Gastroesophageal sphincter (tissue), 4 donors: Measurements from ENCODE around the gene IRX4. TPM values are rescaled to one million over a fixed set of nuclear protein-coding genes. Genes with fewer than 3 reads are reported as not detected.
"Not testable (repeated sequence)": the region's sequence is repeated elsewhere in the genome, so short reads cannot be mapped to it uniquely, and the experiment has no call there.

Experiments
- ATAC-seq: fragments of 150-250 bp; one replicate; pipeline ENCODE4 v1.9.1; 2016; ENCODE audit warnings: mild to moderate bottlenecking, moderate library complexity
- H3K27ac ChIP-seq, 4 donors: fragments of 200-600 bp; sonication (generic) in 3 of 4; 1 replicate in 3 of 4; 2 replicates in 1 of 4; pipeline ENCODE4 v1.5.1; 2016 to 2019
- H3K27me3 ChIP-seq: fragments of 200-600 bp; sonication (generic); one replicate; pipeline ENCODE4 v1.5.1; 2019
- H3K36me3 ChIP-seq, 2 donors: fragments of 200-600 bp; sonication (generic); one replicate each; pipeline ENCODE4 v1.5.1; 2019; ENCODE audit warnings: control low read depth in 1 of 2
- H3K4me1 ChIP-seq, 3 donors: fragments of 200-600 bp; sonication (generic); 1 replicate in 2 of 3; 2 replicates in 1 of 3; pipeline ENCODE4 v1.5.1; 2016 to 2019; ENCODE audit warnings: control low read depth in 2 of 3
- H3K4me3 ChIP-seq, 2 donors: fragments of 200-600 bp; sonication (generic); one replicate each; pipeline ENCODE4 v1.5.1; 2019; ENCODE audit warnings: mild to moderate bottlenecking in 1 of 2, moderate library complexity in 1 of 2
- H3K9me3 ChIP-seq, 3 donors: fragments of 200-600 bp; sonication (generic); one replicate each; pipeline ENCODE4 v1.5.1; 2017 to 2019; ENCODE audit warnings: control low read depth in 2 of 3
- CTCF ChIP-seq, 4 experiments: fragments of 200-600 bp in 2 of 4; fragments of 450-650 bp in 2 of 4; sonication (generic) in 1 of 4; IDR thresholded peaks; one replicate each; pipeline ENCODE4 v1.5.1; 2017 to 2019; ENCODE audit warnings: antibody characterized with exemption in 4 of 4, mild to moderate bottlenecking in 2 of 4, moderate library complexity in 2 of 4
- EP300 ChIP-seq: sonication (generic); formaldehyde crosslinking; IDR thresholded peaks from one replicate; pipeline ENCODE4 v1.6.1; 2017; ENCODE audit warnings: antibody characterized with exemption, mild to moderate bottlenecking
- POLR2A ChIP-seq, 2 donors: fragments of 450-650 bp; IDR thresholded peaks; one replicate each; pipeline ENCODE4 v1.6.1; 2017; ENCODE audit warnings: antibody characterized with exemption in 2 of 2, mild to moderate bottlenecking in 2 of 2, moderate library complexity in 1 of 2
- POLR2AphosphoS5 ChIP-seq: sonication (generic); formaldehyde crosslinking; IDR thresholded peaks from one replicate; pipeline ENCODE4 v1.6.1; 2017; ENCODE audit warnings: antibody characterized with exemption
- WGBS, 2 donors: methylation state at CpG; one replicate each; pipeline ENCODE4 v1.1.5; 2018; ENCODE audit warnings: low coverage in 1 of 2; 5-methylcytosine and 5-hydroxymethylcytosine counted together
- total RNA-seq, 4 donors: library from RNA; depleted of rRNA; stranded (reverse); fragments of >200 nt; gene quantifications; one replicate each; pipeline ENCODE4 v1.1.0, GENCODE V29; 2016

IRX4 gene
- total RNA-seq, 4 donors from 2014 or later, result 0.96 TPM; not detected in 3

GRCh38 chr5:1844708-1845436 is 37.9 kb downstream of the IRX4 start:
- no peak for TF ChIP-seq POLR2A (IDR thresholded peaks at IDR 0.05)
- TF ChIP-seq POLR2AphosphoS5, result no peak
- H3K36me3 ChIP-seq, result no peaks in the 10 kb centered on the region
- no peak for ATAC-seq
- H3K9me3 ChIP-seq, result no peaks in the 10 kb centered on the region
- no peak overlapping the region for H3K27ac ChIP-seq
- no peaks in the 10 kb centered on the region for H3K4me1 ChIP-seq
- 99 to 100% methylated on average over 5 of the region's 5 CpGs for WGBS, 2 donors
- no peak overlapping the region for H3K4me3 ChIP-seq
- peaks cover 84% of the 10 kb centered on the region for H3K27me3 ChIP-seq

DNA sequence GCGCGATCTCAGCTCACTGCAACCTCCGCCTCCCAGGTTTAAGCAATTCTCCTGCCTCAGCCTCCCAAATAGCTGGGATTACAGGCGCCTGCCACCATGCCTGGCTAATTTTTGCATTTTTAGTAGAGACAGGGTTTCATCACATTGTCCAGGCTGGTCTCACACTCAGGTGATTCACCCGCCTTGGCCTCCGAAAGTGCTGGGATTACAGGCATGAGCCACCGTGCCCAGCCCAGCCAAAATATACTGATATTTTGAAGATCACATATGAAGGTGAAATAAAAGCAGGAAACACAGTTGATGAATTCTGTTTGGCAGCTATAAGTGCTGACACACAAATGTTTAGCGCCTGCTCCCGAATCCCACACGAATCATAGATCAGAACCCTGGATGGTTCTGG is 39.0 kb downstream of the IRX4 start:
- not testable (repeated sequence) for H3K4me3 ChIP-seq, H3K9me3 ChIP-seq, H3K36me3 ChIP-seq, H3K27ac ChIP-seq, ATAC-seq, H3K4me1 ChIP-seq
- peaks cover 83% of the 10 kb centered on the region for H3K27me3 ChIP-seq
- 77 to 100% methylated on average over 3 to 8 of the region's 10 CpGs for WGBS, 2 donors

DNA sequence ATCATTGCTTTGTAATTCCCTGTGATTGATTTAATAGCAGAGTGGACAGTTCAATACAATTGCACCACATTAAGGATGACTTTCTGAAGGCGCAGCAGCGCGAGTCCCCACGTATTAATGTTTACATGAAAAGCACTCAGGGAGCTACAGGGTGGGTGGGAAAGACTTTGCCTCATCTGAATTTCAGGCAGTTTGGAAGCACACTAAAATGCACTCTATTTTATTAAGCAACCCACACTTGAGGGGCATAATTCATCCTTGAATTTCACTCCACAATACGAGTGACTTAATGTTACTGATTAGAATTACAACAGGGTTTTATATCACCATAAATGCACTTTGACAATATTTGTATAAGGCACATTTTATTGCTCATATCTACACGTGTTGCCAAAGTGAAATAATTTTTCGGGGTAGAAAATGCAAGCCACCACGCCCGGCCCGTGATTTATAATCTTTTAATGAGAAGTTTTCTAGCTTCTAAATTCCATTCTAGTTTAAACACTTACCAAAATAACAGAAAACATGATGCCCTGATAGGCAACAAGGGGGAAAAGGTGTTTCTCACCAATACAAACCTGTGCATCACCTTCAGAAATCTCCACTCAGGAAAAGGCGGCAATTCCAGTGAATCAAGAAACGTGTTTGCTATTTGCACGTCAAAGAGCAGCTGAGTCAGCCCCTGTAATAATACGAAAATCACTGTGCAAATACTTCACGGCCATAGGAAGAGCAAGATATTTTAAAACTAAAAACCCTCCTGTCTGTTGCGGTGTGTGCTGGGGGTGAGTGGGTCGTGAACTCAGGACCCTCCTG is 40.5 kb downstream of the IRX4 start:
- Histone ChIP-seq H3K36me3 (no peaks in the 10 kb centered on the region), H3K27ac (no peak overlapping the region), H3K4me3 (no peak overlapping the region), H3K27me3 (peaks cover 81% of the 10 kb centered on the region), H3K4me1 (no peaks in the 10 kb centered on the region), H3K9me3 (no peaks in the 10 kb centered on the region)
- ATAC-seq, result no peak
- TF ChIP-seq POLR2A (IDR thresholded peaks at IDR 0.05) (no peak), EP300 (no peak), POLR2AphosphoS5 (no peak), CTCF (IDR thresholded peaks at IDR 0.05) (no peak)
- WGBS, 2 donors, result 46 to 61% methylated on average over 10 to 17 of the region's 17 CpGs

DNA sequence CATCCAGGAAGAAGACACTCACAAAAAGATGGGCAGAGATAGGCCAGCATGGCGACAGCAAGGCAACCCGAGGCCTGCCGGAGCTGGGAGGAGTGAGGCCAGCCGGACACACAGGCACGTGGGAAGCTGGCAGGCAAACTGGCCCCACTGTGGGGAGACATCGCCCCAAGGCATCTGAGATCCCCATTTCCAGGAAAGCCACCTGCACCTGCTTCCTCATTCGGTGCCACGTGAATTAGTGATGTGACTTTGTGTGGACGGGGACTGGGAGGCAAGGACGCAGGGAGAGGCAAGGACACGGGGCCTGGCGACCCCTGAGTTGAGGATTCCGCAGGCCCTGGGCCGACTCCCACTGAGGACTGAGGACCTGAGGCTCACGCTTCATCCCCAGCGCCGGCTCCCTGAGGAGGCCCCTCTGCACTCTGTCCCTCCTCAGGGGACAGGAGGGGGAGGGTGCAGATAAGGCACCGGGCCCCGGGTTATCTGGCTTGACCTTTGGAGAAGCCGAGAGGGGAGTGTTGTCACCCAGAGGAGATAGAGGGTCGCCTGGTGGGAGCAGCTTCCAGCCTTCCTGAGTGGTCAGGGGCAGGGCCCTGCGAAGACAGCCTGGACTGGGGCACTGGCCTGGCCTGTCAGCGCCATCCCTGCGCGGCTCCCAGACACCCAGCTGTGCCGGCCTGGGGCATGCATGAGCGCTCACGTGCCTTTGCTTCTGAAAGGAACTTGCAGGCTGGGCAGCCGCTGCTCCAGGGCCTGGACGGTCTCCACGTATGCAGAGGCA is 41.8 kb downstream of the IRX4 start:
- Histone ChIP-seq H3K27ac (no peak overlapping the region), H3K9me3 (no peaks in the 10 kb centered on the region), H3K36me3 (no peaks in the 10 kb centered on the region), H3K27me3 (peaks cover 82% of the 10 kb centered on the region), H3K4me3 (no peak overlapping the region), H3K4me1 (no peaks in the 10 kb centered on the region)
- TF ChIP-seq CTCF (IDR thresholded peaks at IDR 0.05), result no peak
- TF ChIP-seq POLR2AphosphoS5, result no peak
- no peak for TF ChIP-seq EP300
- no peak for TF ChIP-seq POLR2A (IDR thresholded peaks at IDR 0.05)
- no peak for ATAC-seq
- WGBS, 2 donors, result no CpG with 5 or more reads among the region's 31 CpGs

DNA sequence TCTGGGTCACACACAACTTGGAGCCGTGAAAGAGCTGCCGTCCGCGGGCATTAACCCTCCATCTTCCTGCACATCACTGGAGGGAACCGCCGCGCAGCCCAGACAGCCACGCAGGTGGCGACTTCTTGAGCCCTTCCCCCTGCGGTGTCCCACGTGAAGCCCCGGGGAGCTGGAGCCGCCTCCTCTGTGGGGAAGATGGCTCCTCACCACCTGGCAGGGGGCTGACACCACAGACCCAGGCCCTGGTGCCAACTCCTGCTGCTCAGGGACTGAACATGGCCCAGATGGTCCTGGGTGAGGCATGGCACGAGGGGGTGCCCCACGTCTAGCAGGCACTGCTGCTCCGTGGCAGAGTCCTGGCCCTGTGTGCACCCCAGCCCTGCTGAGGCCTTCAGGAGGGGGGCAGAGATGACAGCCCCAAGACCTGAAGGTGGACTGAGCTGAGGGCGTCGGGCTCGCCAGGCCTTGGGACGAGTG is 42.6 kb downstream of the IRX4 start:
- peaks cover 87% of the 10 kb centered on the region for H3K27me3 ChIP-seq
- H3K27ac ChIP-seq, result no peak overlapping the region
- no peak for ATAC-seq
- TF ChIP-seq CTCF (IDR thresholded peaks at IDR 0.05) (no peak), POLR2AphosphoS5 (no peak), EP300 (no peak), POLR2A (IDR thresholded peaks at IDR 0.05) (no peak)
- no peak overlapping the region for H3K4me3 ChIP-seq
- H3K36me3 ChIP-seq, result no peaks in the 10 kb centered on the region
- H3K4me1 ChIP-seq, result no peaks in the 10 kb centered on the region
- 60 to 72% methylated on average over 3 to 5 of the region's 20 CpGs for WGBS, 2 donors
- no peaks in the 10 kb centered on the region for H3K9me3 ChIP-seq
